GM12892 (cell line): Measurements from ENCODE around the gene TOGARAM2.

Experiments
- POLR2A ChIP-seq: IDR thresholded peaks from 2 replicates; pipeline ENCODE4 v1.6.1; 2011; ENCODE audit warnings: low read depth, low read length, control low read depth
- TAF1 ChIP-seq: IDR thresholded peaks from 2 replicates; pipeline ENCODE4 v1.6.1; 2011; ENCODE audit warnings: low read depth, mild to moderate bottlenecking, control low read depth, low read length, borderline replicate concordance

GRCh38 chr2:29056452-29056851 is 75.4 kb downstream of the TOGARAM2 start:
- no peak for TF ChIP-seq POLR2A
- TF ChIP-seq TAF1, result no peak
